Upper lobe of right lung (tissue), 1 donor: ENCODE data around the gene UBA5. TPM values are rescaled to one million over a fixed set of nuclear protein-coding genes. Genes with fewer than 3 reads are reported as not detected.

Source experiments
- ATAC-seq: fragments of 200-7000 bp; cut with Tn5 transposase; one replicate; pipeline ENCODE4 v1.9.1; 2020; ENCODE audit warnings: mild to moderate bottlenecking, moderate library complexity
- DNase-seq: peaks from one replicate; pipeline ENCODE4 v3.0.0-alpha.2; 2020
- H3K27ac ChIP-seq: fragments of 200-600 bp; one replicate; pipeline ENCODE4 v1.8.0; 2022
- H3K27me3 ChIP-seq: fragments of 200-600 bp; one replicate; pipeline ENCODE4 v1.8.0; 2022; ENCODE audit warnings: mild to moderate bottlenecking
- H3K36me3 ChIP-seq: fragments of 200-600 bp; one replicate; pipeline ENCODE4 v1.8.0; 2022
- H3K4me1 ChIP-seq: fragments of 200-600 bp; one replicate; pipeline ENCODE4 v1.8.0; 2022
- H3K4me3 ChIP-seq: fragments of 200-600 bp; one replicate; pipeline ENCODE4 v1.8.0; 2022; ENCODE audit warnings: mild to moderate bottlenecking
- H3K9me3 ChIP-seq: fragments of 200-600 bp; one replicate; pipeline ENCODE4 v1.8.0; 2022
- intact Hi-C: fragments of 100-400 bp; cut with DNase I; formaldehyde crosslinking; loops from one replicate; pipeline ENCODE4 v1.11.0; 2022
- total RNA-seq: library from RNA; stranded (reverse); fragmentation: NEBNext Ultra II Directional; extraction: Animal tissue kit (Norgen Biotek cat#: 25700); gene quantifications from one replicate; pipeline ENCODE4 v1.2.1, GENCODE V29; 2021
- TF ChIP-seq, protein P1 (sequence below): fragments of 200-600 bp; IDR thresholded peaks from one replicate; pipeline ENCODE4 v1.8.0; 2022; ENCODE audit warnings: antibody characterized with exemption
- donor health status: DM: no; HTN: yes; CAD: no; lungs with severe emphysema.

The UBA5 gene
- total RNA-seq, 1 donor from 2014 or later, result 35.1 TPM

DNA sequence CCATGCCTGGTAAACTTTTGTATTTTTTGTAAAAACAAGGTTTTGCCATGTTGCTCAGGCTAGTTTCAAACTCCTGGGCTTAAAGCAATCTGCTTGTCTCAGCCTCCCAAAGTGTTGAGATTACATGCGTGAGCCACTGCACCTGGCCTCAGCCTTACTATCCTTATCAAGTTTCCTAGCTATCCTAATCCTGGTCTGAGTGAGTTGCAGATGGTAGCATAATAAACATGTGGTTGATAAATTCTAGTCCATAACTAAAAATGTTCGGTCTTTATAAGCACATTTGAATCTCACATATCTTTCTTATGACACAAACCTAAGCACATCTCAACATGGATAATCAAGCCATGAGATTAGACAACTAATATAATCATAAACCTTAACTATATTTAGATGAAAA lies 43.6 kb downstream of the UBA5 start:
- no peak overlapping the region for H3K4me3 ChIP-seq
- DNase-seq (no peak), ATAC-seq (no peak)
- no peak overlapping the region for H3K27ac ChIP-seq
- H3K4me1 ChIP-seq, result no peaks in the 10 kb centered on the region
- H3K27me3 ChIP-seq, result no peaks in the 10 kb centered on the region
- intact Hi-C loops, result no loop called here
- H3K9me3 ChIP-seq, result no peaks in the 10 kb centered on the region
- H3K36me3 ChIP-seq, result peaks cover 99% of the 10 kb centered on the region
- TF ChIP-seq, protein P1, sequence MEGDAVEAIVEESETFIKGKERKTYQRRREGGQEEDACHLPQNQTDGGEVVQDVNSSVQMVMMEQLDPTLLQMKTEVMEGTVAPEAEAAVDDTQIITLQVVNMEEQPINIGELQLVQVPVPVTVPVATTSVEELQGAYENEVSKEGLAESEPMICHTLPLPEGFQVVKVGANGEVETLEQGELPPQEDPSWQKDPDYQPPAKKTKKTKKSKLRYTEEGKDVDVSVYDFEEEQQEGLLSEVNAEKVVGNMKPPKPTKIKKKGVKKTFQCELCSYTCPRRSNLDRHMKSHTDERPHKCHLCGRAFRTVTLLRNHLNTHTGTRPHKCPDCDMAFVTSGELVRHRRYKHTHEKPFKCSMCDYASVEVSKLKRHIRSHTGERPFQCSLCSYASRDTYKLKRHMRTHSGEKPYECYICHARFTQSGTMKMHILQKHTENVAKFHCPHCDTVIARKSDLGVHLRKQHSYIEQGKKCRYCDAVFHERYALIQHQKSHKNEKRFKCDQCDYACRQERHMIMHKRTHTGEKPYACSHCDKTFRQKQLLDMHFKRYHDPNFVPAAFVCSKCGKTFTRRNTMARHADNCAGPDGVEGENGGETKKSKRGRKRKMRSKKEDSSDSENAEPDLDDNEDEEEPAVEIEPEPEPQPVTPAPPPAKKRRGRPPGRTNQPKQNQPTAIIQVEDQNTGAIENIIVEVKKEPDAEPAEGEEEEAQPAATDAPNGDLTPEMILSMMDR, result no peak

DNA sequence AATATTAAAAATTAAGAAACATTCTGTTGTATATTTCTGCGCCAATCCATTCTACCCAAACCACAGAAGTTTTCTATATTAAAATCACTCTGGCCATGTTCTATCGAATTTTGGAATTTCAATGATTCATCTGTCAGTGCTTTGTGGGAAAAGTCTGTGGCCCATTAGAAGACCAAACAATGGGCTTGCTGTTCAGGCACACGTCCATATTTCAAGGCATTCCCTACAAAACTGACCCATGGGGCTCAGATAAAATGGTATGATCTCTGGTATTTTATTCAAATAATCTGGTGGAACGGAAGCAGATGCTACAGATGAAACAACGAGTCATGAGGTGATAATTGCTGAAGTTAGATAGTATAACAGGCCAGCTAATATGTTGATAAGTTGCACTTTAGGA lies 49.6 kb downstream of the UBA5 start:
- no peak for DNase-seq
- Histone ChIP-seq H3K4me3 (no peak overlapping the region), H3K36me3 (peaks cover 93% of the 10 kb centered on the region), H3K4me1 (no peaks in the 10 kb centered on the region), H3K27me3 (no peaks in the 10 kb centered on the region), H3K27ac (no peak overlapping the region), H3K9me3 (no peaks in the 10 kb centered on the region)
- intact Hi-C loops, result no loop called here
- TF ChIP-seq, protein P1, result no peak
- ATAC-seq, result no peak

DNA sequence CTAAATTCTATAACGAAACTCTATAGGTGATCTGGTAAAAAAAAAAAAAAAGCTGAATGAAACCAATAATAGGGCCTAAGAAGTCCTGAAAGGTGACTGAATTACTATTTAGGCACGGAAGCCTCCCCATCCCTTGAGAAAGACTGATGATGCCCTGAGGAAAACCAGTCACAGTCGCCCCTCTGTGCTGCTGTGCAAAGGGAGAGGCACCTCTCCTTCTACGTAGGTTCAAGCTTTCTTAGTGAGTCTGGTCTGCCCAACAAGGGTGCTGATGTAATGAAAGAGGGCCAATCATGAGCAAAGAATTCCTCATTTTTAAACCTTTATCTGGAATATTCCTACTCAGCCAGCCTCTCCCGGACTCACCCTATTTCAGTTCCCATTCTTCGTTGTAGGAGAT lies 50.2 kb downstream of the UBA5 start:
- Histone ChIP-seq H3K36me3 (peaks cover 93% of the 10 kb centered on the region), H3K27ac (no peak overlapping the region), H3K4me3 (no peak overlapping the region), H3K4me1 (no peaks in the 10 kb centered on the region), H3K27me3 (no peaks in the 10 kb centered on the region), H3K9me3 (no peaks in the 10 kb centered on the region)
- TF ChIP-seq, protein P1, result no peak
- ATAC-seq (no peak), DNase-seq (no peak)
- intact Hi-C loops, result no loop called here

DNA sequence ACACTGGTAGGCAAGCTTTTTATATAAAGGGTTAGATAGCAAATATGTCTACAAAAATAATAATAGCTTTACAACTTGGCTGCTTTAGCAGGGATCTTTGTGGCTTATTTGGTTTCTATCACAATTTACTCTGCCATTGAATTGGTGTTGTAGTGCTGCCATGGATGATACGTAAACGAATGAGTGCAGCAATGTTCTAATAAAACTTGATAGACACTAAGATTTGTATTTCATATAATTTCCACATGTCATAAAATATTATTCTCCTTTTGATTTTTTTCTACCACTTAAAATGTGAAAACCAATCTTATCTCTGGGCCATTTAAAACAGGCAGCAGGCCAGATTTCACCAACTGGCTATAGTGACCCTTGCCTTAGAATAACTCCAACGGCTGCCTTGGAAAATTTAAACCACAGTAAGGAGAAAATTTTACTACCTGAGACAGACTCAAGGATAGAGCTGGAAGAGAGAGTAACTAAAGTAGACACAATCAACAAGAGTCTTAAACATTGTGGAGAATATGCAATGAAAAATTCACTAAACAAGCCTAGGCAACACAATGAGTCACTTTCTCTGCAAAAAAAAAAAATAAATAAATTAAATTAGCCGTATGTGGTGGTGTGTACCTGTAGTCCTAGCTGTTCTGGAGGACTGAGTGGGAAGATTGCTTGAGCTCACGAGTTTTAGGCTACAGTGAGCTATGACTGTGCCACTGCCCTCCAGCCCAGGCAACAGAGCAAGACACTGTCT lies 54.0 kb downstream of the UBA5 start:
- no peaks in the 10 kb centered on the region for H3K27me3 ChIP-seq
- no peak overlapping the region for H3K27ac ChIP-seq
- H3K36me3 ChIP-seq, result peaks cover 91% of the 10 kb centered on the region
- H3K4me3 ChIP-seq, result no peak overlapping the region
- no peak for ATAC-seq
- DNase-seq, result no peak
- intact Hi-C loops, result no loop called here
- no peaks in the 10 kb centered on the region for H3K9me3 ChIP-seq
- H3K4me1 ChIP-seq, result no peaks in the 10 kb centered on the region
- TF ChIP-seq, protein P1, result no peak

DNA sequence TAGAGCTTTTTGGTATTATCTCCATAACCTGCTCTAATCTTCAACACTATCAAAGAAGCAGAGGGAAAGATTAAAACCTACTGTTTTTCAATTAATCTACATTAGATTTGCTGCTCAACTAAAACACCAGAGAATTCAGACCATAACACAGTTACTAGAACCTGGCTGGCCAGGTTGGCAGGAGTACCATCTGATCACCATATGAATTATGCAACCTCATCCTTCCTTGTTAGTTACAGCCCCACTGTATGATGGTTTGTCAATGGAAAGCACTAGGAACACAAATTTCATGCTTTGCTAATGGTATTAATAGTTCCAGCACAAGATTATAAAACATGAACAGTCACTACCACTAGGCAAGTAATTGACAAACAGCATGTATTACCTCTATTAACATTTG lies 56.2 kb downstream of the UBA5 start:
- no peaks in the 10 kb centered on the region for H3K27me3 ChIP-seq
- peaks cover 17% of the 10 kb centered on the region for H3K4me1 ChIP-seq
- no peak for ATAC-seq
- intact Hi-C loops, result no loop called here
- TF ChIP-seq, protein P1, result no peak
- peaks cover 71% of the 10 kb centered on the region for H3K36me3 ChIP-seq
- H3K27ac ChIP-seq, result no peak overlapping the region
- DNase-seq, result no peak
- H3K9me3 ChIP-seq, result no peaks in the 10 kb centered on the region
- H3K4me3 ChIP-seq, result no peak overlapping the region
